CMK (cell line): ENCODE results near the gene LIMK2.
A peak's percentile ranks its signal among the peaks of the same experiment; 100 is the strongest.
"Not testable (repeated sequence)": the region's sequence is repeated elsewhere in the genome, so short reads cannot be mapped to it uniquely, and the experiment has no call there.

Experiments
- DNase-seq: peaks from one replicate; pipeline ENCODE4 v3.0.0-alpha.2; 2010; ENCODE audit warnings: low read depth

LIMK2 gene

GRCh38 chr22:31290494-31291471 lies 78.7 kb downstream of the LIMK2 start:
- DNase-seq = peak; percentile 68

GRCh38 chr22:31291481-31292235 lies 79.6 kb downstream of the LIMK2 start:
- DNase-seq = no peak

- no peak for DNase-seq
These were observed 80.3 kb downstream of the LIMK2 start, which contains the start of gene PIK3IP1 for GRCh38 chr22:31292236-31292989. Gene PIK3IP1, minus strand, starts transcription at chr22:31292488. Its CDS starts 144 bp downstream, at chr22:31292344.

- no peak for DNase-seq
These were observed 83.3 kb downstream of the LIMK2 start for GRCh38 chr22:31295360-31295759.

- no peak for DNase-seq
These were observed 83.9 kb downstream of the LIMK2 start for GRCh38 chr22:31295831-31296657.

GRCh38 chr22:31300896-31301295 lies 88.8 kb downstream of the LIMK2 start:
- DNase-seq = no peak

GRCh38 chr22:31302006-31302405 lies 89.9 kb downstream of the LIMK2 start:
- no peak for DNase-seq

- no peak for DNase-seq
These were observed 90.4 kb downstream of the LIMK2 start for GRCh38 chr22:31302537-31302936.

GRCh38 chr22:31305194-31305593 lies 93.1 kb downstream of the LIMK2 start:
- no peak for DNase-seq

GRCh38 chr22:31308181-31308580 lies 96.1 kb downstream of the LIMK2 start:
- no peak for DNase-seq

- no peak for DNase-seq
These were observed 101.5 kb downstream of the LIMK2 start for GRCh38 chr22:31313366-31314147.

- DNase-seq = not testable (repeated sequence)
These were observed 102.1 kb downstream of the LIMK2 start for GRCh38 chr22:31314220-31314619.

- DNase-seq = no peak
These were observed 109.3 kb downstream of the LIMK2 start for GRCh38 chr22:31321421-31321820.

- DNase-seq = no peak
These were observed 111.8 kb downstream of the LIMK2 start for GRCh38 chr22:31323578-31324550.

- DNase-seq = no peak
These were observed 114.8 kb downstream of the LIMK2 start for GRCh38 chr22:31326877-31327276.

- DNase-seq = no peak
These were observed 115.9 kb downstream of the LIMK2 start for GRCh38 chr22:31327806-31328543.

- no peak for DNase-seq
These were observed 116.5 kb downstream of the LIMK2 start for GRCh38 chr22:31328544-31328960.

GRCh38 chr22:31329029-31329428 lies 116.9 kb downstream of the LIMK2 start:
- DNase-seq = no peak
